Tibial nerve (tissue), 4 donors: ENCODE data around the gene MAN2A1. TPM values are rescaled to one million over a fixed set of nuclear protein-coding genes. Genes with fewer than 3 reads are reported as not detected.

ENCODE experiments used
- DNase-seq, 2 donors: peaks; one replicate each; pipeline ENCODE4 v3.0.0-alpha.2; 2019; ENCODE audit warnings: low spot score in 2 of 2
- H3K27ac ChIP-seq, 4 donors: fragments of 200-600 bp; sonication (generic) in 3 of 4; one replicate each; pipeline ENCODE4 v1.5.1; 2017 to 2019; ENCODE audit warnings: mild to moderate bottlenecking in 1 of 4
- H3K27me3 ChIP-seq, 2 donors: fragments of 200-600 bp; sonication (generic) in 1 of 2; one replicate each; pipeline versions ENCODE4 v1.5.1 to v1.6.0; 2017 to 2019
- H3K36me3 ChIP-seq, 3 donors: fragments of 200-600 bp; sonication (generic); one replicate each; pipeline ENCODE4 v1.5.1; 2018 to 2019
- H3K4me1 ChIP-seq, 4 donors: fragments of 200-600 bp; sonication (generic) in 3 of 4; one replicate each; pipeline ENCODE4 v1.5.1; 2017 to 2019
- H3K4me3 ChIP-seq, 4 donors: fragments of 200-600 bp; sonication (generic) in 3 of 4; one replicate each; pipeline ENCODE4 v1.5.1; 2017 to 2019; ENCODE audit warnings: mild to moderate bottlenecking in 1 of 4, moderate library complexity in 1 of 4
- H3K9me3 ChIP-seq, 4 donors: fragments of 200-600 bp; sonication (generic) in 3 of 4; one replicate each; pipeline ENCODE4 v1.5.1; 2017 to 2019
- CTCF ChIP-seq, 5 experiments: fragments of 200-600 bp in 3 of 5; fragments of 450-650 bp in 2 of 5; sonication (generic) in 3 of 5; IDR thresholded peaks; one replicate each; pipeline ENCODE4 v1.5.1; 2016 to 2019; ENCODE audit warnings: antibody characterized with exemption in 5 of 5, mild to moderate bottlenecking in 3 of 5, moderate library complexity in 2 of 5
- EP300 ChIP-seq, 2 donors: sonication (generic); formaldehyde crosslinking; IDR thresholded peaks; one replicate each; pipeline ENCODE4 v1.6.1; 2017; ENCODE audit warnings: antibody characterized with exemption in 2 of 2, mild to moderate bottlenecking in 1 of 2
- POLR2A ChIP-seq, 2 donors: fragments of 450-650 bp; IDR thresholded peaks; one replicate each; pipeline ENCODE4 v1.6.1; 2017; ENCODE audit warnings: antibody characterized with exemption in 2 of 2, mild to moderate bottlenecking in 2 of 2, moderate library complexity in 2 of 2
- WGBS, 2 donors: methylation state at CpG; one replicate each; pipeline ENCODE4 v1.1.5; 2018; 5-methylcytosine and 5-hydroxymethylcytosine counted together
- total RNA-seq, 4 donors: library from RNA; depleted of rRNA; stranded (reverse); fragments of >200 nt; gene quantifications; one replicate each; pipeline ENCODE4 v1.1.0, GENCODE V29; 2016

Gene MAN2A1
- total RNA-seq, 4 donors from 2014 or later = 50.0 to 66.0 (median 56.7) TPM

GRCh38 chr5:109849478-109850088 lies 159.9 kb downstream of the MAN2A1 start:
- Histone ChIP-seq H3K27me3 (no peaks in the 10 kb centered on the region), H3K9me3 (no peaks in the 10 kb centered on the region), H3K4me3 (no peak overlapping the region), H3K4me1 (no peaks in the 10 kb centered on the region), H3K27ac (no peak overlapping the region), H3K36me3 (peaks cover 0 to 57% (median 0%) of the 10 kb centered on the region in 3 donors)
- no peak for TF ChIP-seq CTCF (IDR thresholded peaks at IDR 0.05)
- TF ChIP-seq EP300 (IDR thresholded peaks at IDR 0.05) = no peak
- TF ChIP-seq POLR2A (IDR thresholded peaks at IDR 0.05) = no peak
- 93 to 94% methylated on average over 4 of the region's 4 CpGs for WGBS, 2 donors
- DNase-seq = no peak

- H3K36me3 ChIP-seq = peaks cover 0 to 68% (median 0%) of the 10 kb centered on the region in 3 donors
- H3K27ac ChIP-seq = no peak overlapping the region
- no peaks in the 10 kb centered on the region for H3K9me3 ChIP-seq
- 64 to 75% methylated on average over 1 of the region's 1 CpG for WGBS, 2 donors
- no peak for TF ChIP-seq CTCF (IDR thresholded peaks at IDR 0.05)
- TF ChIP-seq EP300 (IDR thresholded peaks at IDR 0.05) = no peak
- no peak for TF ChIP-seq POLR2A (IDR thresholded peaks at IDR 0.05)
- no peak for DNase-seq
- H3K27me3 ChIP-seq = no peaks in the 10 kb centered on the region
- H3K4me1 ChIP-seq = no peaks in the 10 kb centered on the region
- H3K4me3 ChIP-seq = no peak overlapping the region
Observed at GRCh38 chr5:109852371-109853155, 162.8 kb downstream of the MAN2A1 start.

GRCh38 chr5:109853377-109853776 lies 163.7 kb downstream of the MAN2A1 start:
- whole genome bisulfite sequencing, 2 donors = 39 to 58% methylated on average over 3 of the region's 3 CpGs

GRCh38 chr5:109855056-109855455 lies 165.3 kb downstream of the MAN2A1 start:
- Histone ChIP-seq H3K4me3 (no peak overlapping the region), H3K4me1 (no peaks in the 10 kb centered on the region), H3K27ac (no peak overlapping the region), H3K36me3 (peaks cover 0 to 60% (median 0%) of the 10 kb centered on the region in 3 donors), H3K27me3 (no peaks in the 10 kb centered on the region), H3K9me3 (no peaks in the 10 kb centered on the region)
- WGBS, 2 donors = 95 to 100% methylated on average over 1 of the region's 1 CpG
- no peak for DNase-seq
- TF ChIP-seq POLR2A (IDR thresholded peaks at IDR 0.05) (no peak), EP300 (IDR thresholded peaks at IDR 0.05) (no peak), CTCF (IDR thresholded peaks at IDR 0.05) (no peak)

More at GRCh38 chr5:109853377-109853776, 163.7 kb downstream of the MAN2A1 start:
- no peak for TF ChIP-seq EP300 (IDR thresholded peaks at IDR 0.05)
- TF ChIP-seq POLR2A (IDR thresholded peaks at IDR 0.05) = no peak
- TF ChIP-seq CTCF (IDR thresholded peaks at IDR 0.05) = no peak
- Histone ChIP-seq H3K4me3 (no peak overlapping the region), H3K9me3 (no peaks in the 10 kb centered on the region), H3K27ac (no peak overlapping the region), H3K36me3 (peaks cover 0 to 65% (median 0%) of the 10 kb centered on the region in 3 donors), H3K4me1 (no peaks in the 10 kb centered on the region), H3K27me3 (no peaks in the 10 kb centered on the region)
- no peak for DNase-seq

- H3K36me3 ChIP-seq = peaks cover 0 to 62% (median 0%) of the 10 kb centered on the region in 3 donors
- TF ChIP-seq POLR2A (IDR thresholded peaks at IDR 0.05) = no peak
Observed at GRCh38 chr5:109857405-109858031, 167.8 kb downstream of the MAN2A1 start.

More at GRCh38 chr5:109857405-109858031, 167.8 kb downstream of the MAN2A1 start:
- H3K4me1 ChIP-seq = no peaks in the 10 kb centered on the region
- H3K9me3 ChIP-seq = no peaks in the 10 kb centered on the region
- DNase-seq = no peak
- no peak overlapping the region for H3K27ac ChIP-seq
- H3K4me3 ChIP-seq = no peak overlapping the region
- WGBS, 2 donors = 87 to 92% methylated on average over 8 of the region's 8 CpGs
- H3K27me3 ChIP-seq = no peaks in the 10 kb centered on the region
